CD4-positive, alpha-beta T cell (primary cell): ENCODE measurements around the gene RELT. TPM values are rescaled to one million over a fixed set of nuclear protein-coding genes. Genes with fewer than 3 reads are reported as not detected.

Experiments
- ATAC-seq: fragments of 200-7000 bp; cut with Tn5 transposase; one replicate; pipeline ENCODE4 v1.10.0; 2022; ENCODE audit warnings: mild to moderate bottlenecking; ENCODE audit not compliant: poor library complexity
- CTCF ChIA-PET: fragments of 350-600 bp; sonication (Branson Sonifier 250); formaldehyde crosslinking; loops from one replicate; lab custom pipeline; 2021; ENCODE audit warnings: antibody characterized with exemption, inconsistent platforms; lab: Charles Lee
- POLR2A ChIA-PET: fragments of 350-600 bp; sonication (Branson Sonifier 250); formaldehyde crosslinking; loops from one replicate; lab custom pipeline; 2021; ENCODE audit warnings: antibody characterized with exemption, inconsistent platforms; lab: Charles Lee
- DNase-seq, 14 experiments: peaks; one replicate each; pipeline ENCODE4 v3.0.0-alpha.2; 2013 to 2020; ENCODE audit warnings: mixed read lengths in 2 of 14
- H3K27ac ChIP-seq, 2 donors: one replicate each; pipeline versions ENCODE4 v1.5.1 to v1.7.0; 2013; ENCODE audit warnings: low read length in 2 of 2, low read depth in 1 of 2, mild to moderate bottlenecking in 1 of 2
- H3K27me3 ChIP-seq, 2 experiments: 1 replicate in 1 of 2; 2 replicates in 1 of 2; pipeline versions ENCODE4 v1.6.1 to v1.7.0; 2013; ENCODE audit warnings: low read length in 2 of 2, control low read depth in 1 of 2, mild to moderate bottlenecking in 1 of 2, moderate library complexity in 1 of 2; ENCODE audit not compliant: insufficient read depth in 2 of 2, control insufficient read depth in 1 of 2
- H3K36me3 ChIP-seq: one replicate; pipeline ENCODE4 v1.6.1; 2013; ENCODE audit warnings: low read length, control low read depth; ENCODE audit not compliant: insufficient read depth
- H3K4me1 ChIP-seq: one replicate; pipeline ENCODE4 v1.6.1; 2013; ENCODE audit warnings: low read length, control low read depth; ENCODE audit not compliant: insufficient read depth
- H3K4me3 ChIP-seq: one replicate; pipeline ENCODE4 v1.5.1; 2013; ENCODE audit warnings: mild to moderate bottlenecking, low read length, moderate library complexity
- H3K9me3 ChIP-seq, 2 experiments: 1 replicate in 1 of 2; 2 replicates in 1 of 2; pipeline versions ENCODE4 v1.6.1 to v1.7.0; 2013; ENCODE audit warnings: low read length in 2 of 2, mild to moderate bottlenecking in 2 of 2, control low read depth in 1 of 2, moderate library complexity in 1 of 2; ENCODE audit not compliant: control insufficient read depth in 1 of 2, insufficient read depth in 1 of 2
- H3K27ac Mint-ChIP-seq: one replicate; pipeline ENCODE4 v1.8.0; 2020; ENCODE audit warnings: mixed read lengths
- H3K27me3 Mint-ChIP-seq: one replicate; pipeline ENCODE4 v1.8.0; 2021; ENCODE audit warnings: mixed read lengths
- H3K36me3 Mint-ChIP-seq: one replicate; pipeline ENCODE4 v1.8.0; 2021; ENCODE audit warnings: low read depth, mixed read lengths
- H3K4me1 Mint-ChIP-seq: one replicate; pipeline ENCODE4 v1.8.0; 2021; ENCODE audit warnings: low read depth, mixed read lengths
- H3K4me3 Mint-ChIP-seq: one replicate; pipeline ENCODE4 v1.8.0; 2020; ENCODE audit warnings: mild to moderate bottlenecking, mixed read lengths
- H3K9me3 Mint-ChIP-seq: one replicate; pipeline ENCODE4 v1.8.0; 2020; ENCODE audit warnings: mixed read lengths
- CTCF ChIP-seq: fragments of 200-600 bp; IDR thresholded peaks from one replicate; pipeline ENCODE4 v1.8.0; 2022; ENCODE audit warnings: antibody characterized with exemption, mild to moderate bottlenecking
- intact Hi-C, 2 experiments: fragments of 100-400 bp; cut with DNase I in 1 of 2; cut with micrococcal nuclease in 1 of 2; formaldehyde crosslinking; loops; one replicate each; pipeline versions ENCODE4 v1.15.1 to v1.9.0; 2023 to 2025; cut with DNase I, micrococcal nuclease
- total RNA-seq, 174 experiments: library from RNA in 2 of 174; stranded (reverse) in 2 of 174; gene quantifications; one replicate each; pipeline ENCODE4 v1.2.3 and lab custom pipeline; 2021 to 2026

Gene RELT
- total RNA-seq, 2 experiments from 2014 or later: 107 to 114 TPM

DNA sequence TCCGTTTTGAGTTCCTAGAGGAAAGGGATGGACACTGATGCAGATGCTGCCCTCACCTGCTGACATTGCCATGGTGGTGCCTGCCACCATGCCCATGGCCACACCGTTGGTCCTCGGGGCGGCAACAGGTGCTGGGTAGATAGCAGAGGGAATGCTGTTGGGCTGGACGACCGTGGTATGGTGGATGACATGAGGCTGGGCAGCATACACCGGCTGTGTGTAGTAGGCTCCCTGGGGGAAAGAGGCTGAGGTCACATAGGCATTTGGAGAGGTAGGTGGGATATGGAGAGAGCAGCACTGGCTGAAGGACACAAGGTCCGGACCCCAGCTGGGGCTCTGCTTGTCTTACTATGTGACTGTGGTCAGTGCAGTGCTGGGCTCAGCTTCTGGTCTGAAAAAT is 33.2 kb downstream of the RELT start:
- H3K36me3 Mint-ChIP-seq: peaks cover 60% of the 10 kb centered on the region
- no peaks in the 10 kb centered on the region for H3K9me3 Mint-ChIP-seq
- no peak for TF ChIP-seq CTCF
- Histone ChIP-seq H3K27ac (no peak overlapping the region), H3K27me3 (no peaks in the 10 kb centered on the region), H3K4me1 (no peaks in the 10 kb centered on the region), H3K4me3 (no peak overlapping the region), H3K36me3 (peaks cover 29% of the 10 kb centered on the region), H3K9me3 (no peaks in the 10 kb centered on the region)
- H3K27me3 Mint-ChIP-seq: no peaks in the 10 kb centered on the region
- ATAC-seq: no peak
- DNase-seq: no peak
- H3K4me3 Mint-ChIP-seq: no peak overlapping the region
- ChIA-PET CTCF (no interaction called here), POLR2A (no interaction called here)
- no peaks in the 10 kb centered on the region for H3K4me1 Mint-ChIP-seq
- H3K27ac Mint-ChIP-seq: no peak overlapping the region
- intact Hi-C loops: no loop called here

DNA sequence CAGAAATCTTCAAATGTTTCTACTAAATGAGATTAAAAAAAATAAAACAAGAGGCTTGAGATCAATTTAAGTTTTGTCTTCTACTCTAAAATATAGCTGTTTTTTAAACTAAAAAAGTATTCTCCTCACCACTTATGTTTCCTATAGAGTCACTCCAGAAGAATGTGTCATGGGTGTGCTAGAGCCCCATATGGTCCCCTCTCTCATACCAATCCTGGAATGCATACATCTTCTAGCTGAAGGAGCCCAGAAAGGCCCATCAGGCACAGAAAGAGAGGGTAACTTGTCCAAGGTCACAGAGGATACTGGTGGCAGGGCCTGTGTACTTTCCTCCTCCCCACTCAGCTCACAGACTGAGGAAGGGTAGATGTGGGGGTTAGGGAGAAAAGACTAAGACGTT is 34.4 kb downstream of the RELT start:
- Mint-ChIP-seq H3K27me3 (no peaks in the 10 kb centered on the region), H3K4me1 (peaks cover 6% of the 10 kb centered on the region), H3K9me3 (no peaks in the 10 kb centered on the region), H3K4me3 (no peak overlapping the region), H3K36me3 (peaks cover 59% of the 10 kb centered on the region), H3K27ac (no peak overlapping the region)
- POLR2A ChIA-PET: interaction anchor here (0.6 kb wide), 1 partner anchor 21 kb away, joined by 3 read pairs; no protein-coding TSS in a partner anchor
- DNase-seq (no peak), ATAC-seq (no peak)
- no peaks in the 10 kb centered on the region for H3K27me3 ChIP-seq
- intact Hi-C loops: no loop called here
- CTCF ChIA-PET: interaction anchor here (1.1 to 1.7 kb wide), 2 partner anchors 60 to 75 kb away, joined by 3 to 6 read pairs; no protein-coding TSS in a partner anchor
- no peak overlapping the region for H3K27ac ChIP-seq
- no peaks in the 10 kb centered on the region for H3K9me3 ChIP-seq
- no peak for TF ChIP-seq CTCF
- H3K4me1 ChIP-seq: no peaks in the 10 kb centered on the region
- H3K4me3 ChIP-seq: no peak overlapping the region
- H3K36me3 ChIP-seq: peaks cover 22% of the 10 kb centered on the region

- ChIA-PET POLR2A (no interaction called here), CTCF (interaction anchor here (1.7 kb wide), 1 partner anchor 60 kb away, joined by 6 read pairs; no protein-coding TSS in a partner anchor)
- Mint-ChIP-seq H3K4me1 (peaks cover 6% of the 10 kb centered on the region), H3K4me3 (no peak overlapping the region), H3K27me3 (no peaks in the 10 kb centered on the region), H3K36me3 (peaks cover 55% of the 10 kb centered on the region), H3K9me3 (no peaks in the 10 kb centered on the region), H3K27ac (no peak overlapping the region)
- intact Hi-C loops: no loop called here
- Histone ChIP-seq H3K27me3 (no peaks in the 10 kb centered on the region), H3K4me3 (no peak overlapping the region), H3K4me1 (no peaks in the 10 kb centered on the region), H3K27ac (no peak overlapping the region), H3K36me3 (peaks cover 22% of the 10 kb centered on the region), H3K9me3 (no peaks in the 10 kb centered on the region)
- no peak for DNase-seq
- no peak for ATAC-seq
- no peak for TF ChIP-seq CTCF
Measured at GRCh38 chr11:73411031-73411430, 34.8 kb downstream of the RELT start.
